Measurements from ENCODE around the gene SPHK1.

The SPHK1 gene

GRCh38 chr17:76371656-76372628 is 12.5 kb upstream of the SPHK1 start:
- no peak for TF ChIP-seq CTCF (conservative IDR thresholded peaks at IDR 0.05; ENCODE audit: low read depth, low read length)
- DNase-seq (ENCODE audit: low read depth), result no peak
- H3K4me3 ChIP-seq (ENCODE audit: low read length), result no peak overlapping the region

DNA sequence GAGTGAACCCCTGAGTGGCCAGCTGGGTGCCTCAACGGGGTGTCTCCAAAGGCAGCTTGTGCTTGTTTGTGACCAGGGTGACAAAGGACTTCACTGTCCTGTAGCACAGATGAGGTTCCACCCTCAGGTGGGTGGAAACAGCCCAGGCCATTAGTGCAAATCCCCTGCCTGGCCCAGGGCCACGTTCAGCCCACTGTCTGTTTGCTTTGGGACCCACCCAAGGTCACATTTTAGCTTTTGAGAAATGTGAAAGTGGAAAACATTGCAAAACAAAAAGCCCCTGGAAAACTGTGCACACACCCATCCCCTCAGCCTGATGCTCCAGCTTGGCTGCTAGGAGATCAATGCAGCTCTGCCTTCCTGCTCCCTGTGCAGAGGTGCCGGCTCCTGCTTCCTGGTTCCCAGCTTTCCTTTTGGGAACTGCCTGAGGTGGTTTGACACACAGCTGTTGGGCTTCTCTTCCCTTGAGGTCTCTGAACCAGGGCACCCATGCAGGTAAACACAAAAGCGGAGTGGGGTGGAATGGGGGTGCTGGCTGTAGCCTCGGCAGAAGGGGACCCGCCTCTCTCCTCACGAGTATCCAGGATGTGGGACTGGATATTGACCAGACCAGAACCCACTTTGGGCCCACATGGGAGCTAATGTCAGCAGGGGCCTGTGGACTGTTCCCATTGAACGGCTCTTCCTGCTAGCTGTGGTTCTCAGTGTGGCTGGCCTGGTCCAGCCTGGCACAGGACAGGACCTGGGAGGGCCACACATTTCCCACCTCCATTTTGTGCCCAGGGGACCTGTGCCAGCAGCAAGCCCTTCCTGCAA is 7.9 kb upstream of the SPHK1 start:
- H3K4me3 ChIP-seq (ENCODE audit: low read length), result no peak overlapping the region
- no peak for DNase-seq (ENCODE audit: low read depth)
- no peak for TF ChIP-seq CTCF (conservative IDR thresholded peaks at IDR 0.05; ENCODE audit: low read depth, low read length)

- TF ChIP-seq CTCF (conservative IDR thresholded peaks at IDR 0.05; ENCODE audit: low read depth, low read length), result no peak
- H3K4me3 ChIP-seq (ENCODE audit: low read length), result no peak overlapping the region
- no peak for DNase-seq (ENCODE audit: low read depth)
These were observed 5.7 kb upstream of the SPHK1 start for GRCh38 chr17:76378548-76379274.

DNA sequence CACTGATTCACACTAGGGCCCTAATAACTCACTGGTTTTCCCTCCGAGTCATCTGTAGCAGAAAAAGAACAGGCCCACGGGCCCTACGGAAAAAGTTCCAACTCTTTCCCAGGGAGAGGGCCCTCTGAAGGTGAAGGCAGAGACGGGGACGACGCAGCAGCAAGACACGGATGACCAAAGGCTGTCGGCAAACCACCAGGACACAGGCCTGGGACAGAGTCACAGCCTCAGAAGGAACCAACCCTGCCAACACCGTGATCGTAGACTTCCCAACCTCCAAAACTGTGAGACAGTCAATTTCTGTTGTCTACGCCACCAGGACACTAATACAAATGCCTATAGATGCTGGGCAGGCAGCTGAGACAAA is 5.2 kb upstream of the SPHK1 start:
- DNase-seq (ENCODE audit: low read depth), result no peak
- H3K4me3 ChIP-seq (ENCODE audit: low read length), result no peak overlapping the region
- no peak for TF ChIP-seq CTCF (conservative IDR thresholded peaks at IDR 0.05; ENCODE audit: low read depth, low read length)

DNA sequence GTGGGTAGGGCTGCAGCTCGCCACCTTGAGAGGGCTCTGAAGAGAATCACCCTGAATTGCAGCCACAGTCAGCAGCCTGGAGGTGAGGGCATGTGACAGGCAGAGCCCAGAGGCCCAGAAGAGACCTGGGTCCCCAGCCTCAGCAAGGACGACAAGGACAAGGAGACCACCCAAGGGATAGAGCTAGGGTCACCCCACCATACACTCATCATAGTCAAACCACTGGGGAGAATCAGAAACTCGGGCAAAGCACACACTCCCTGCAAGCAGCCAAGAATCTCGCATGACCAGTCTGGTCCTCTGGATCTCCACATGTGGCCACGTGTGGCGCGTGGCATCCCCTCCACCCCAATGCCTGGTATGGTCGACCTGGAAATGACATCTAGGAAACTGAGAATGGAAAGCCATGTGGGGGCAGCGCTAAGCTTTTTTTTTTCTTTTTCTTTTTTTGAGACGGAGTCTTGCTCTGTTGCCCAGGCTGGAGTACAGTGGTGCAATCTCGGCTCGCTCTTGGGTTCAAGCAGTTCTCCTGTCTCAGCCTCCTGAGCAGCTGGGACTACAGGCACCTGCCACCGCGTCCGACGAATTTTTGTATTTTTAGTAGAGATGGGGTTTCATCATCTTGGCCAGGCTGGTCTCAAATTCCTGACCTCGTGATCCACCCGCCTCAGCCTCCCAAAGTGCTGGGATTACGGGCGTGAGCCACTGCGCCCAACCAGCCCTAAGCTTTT is 4.6 kb upstream of the SPHK1 start:
- no peak overlapping the region for H3K4me3 ChIP-seq (ENCODE audit: low read length)
- TF ChIP-seq CTCF (conservative IDR thresholded peaks at IDR 0.05; ENCODE audit: low read depth, low read length), result no peak

GRCh38 chr17:76381633-76382350 is 2.6 kb upstream of the SPHK1 start:
- DNase-seq (ENCODE audit: low read depth), result no peak
- no peak for TF ChIP-seq CTCF (conservative IDR thresholded peaks at IDR 0.05; ENCODE audit: low read depth, low read length)
- H3K4me3 ChIP-seq (ENCODE audit: low read length), result no peak overlapping the region

More for the DNA sequence above, 4.6 kb upstream of the SPHK1 start:
- no peak for DNase-seq (ENCODE audit: low read depth)
